Muscle layer of duodenum (tissue), 2 donors: ENCODE results near the gene RBM44.
"Not testable (repeated sequence)": the region's sequence is repeated elsewhere in the genome, so short reads cannot be mapped to it uniquely, and the experiment has no call there.

Experiments used
- H3K27ac ChIP-seq: one replicate; pipeline ENCODE4 v1.7.0; 2013; ENCODE audit warnings: mild to moderate bottlenecking, low read length
- H3K27me3 ChIP-seq: one replicate; pipeline ENCODE4 v1.7.0; 2013; ENCODE audit warnings: low read depth, mild to moderate bottlenecking, control low read depth, low read length
- H3K36me3 ChIP-seq, 2 donors: one replicate each; pipeline ENCODE4 v1.7.0; 2013; ENCODE audit warnings: low read length in 2 of 2, control low read depth in 1 of 2, mild to moderate bottlenecking in 1 of 2; ENCODE audit not compliant: insufficient read depth in 2 of 2, control insufficient read depth in 1 of 2
- H3K4me1 ChIP-seq, 2 donors: one replicate each; pipeline ENCODE4 v1.7.0; 2013; ENCODE audit warnings: low read length in 2 of 2, mild to moderate bottlenecking in 2 of 2, control low read depth in 1 of 2, moderate library complexity in 1 of 2; ENCODE audit not compliant: insufficient read depth in 2 of 2, control insufficient read depth in 1 of 2
- H3K4me3 ChIP-seq, 2 donors: one replicate each; pipeline ENCODE4 v1.7.0; 2013; ENCODE audit warnings: low read length in 2 of 2, low read depth in 1 of 2, mild to moderate bottlenecking in 1 of 2
- H3K9me3 ChIP-seq, 2 donors: one replicate each; pipeline ENCODE4 v1.7.0; 2013; ENCODE audit warnings: low read length in 2 of 2, control low read depth in 1 of 2, mild to moderate bottlenecking in 1 of 2; ENCODE audit not compliant: control insufficient read depth in 1 of 2
- donor health status: healthy.

The RBM44 gene

GRCh38 chr2:237760506-237761502, 37.8 kb upstream of the RBM44 start:
- peaks cover 55 to 68% of the 10 kb centered on the region in 2 donors for H3K36me3 ChIP-seq
- peaks cover 0 to 1% of the 10 kb centered on the region in 2 donors for H3K4me1 ChIP-seq
- H3K4me3 ChIP-seq, result no peak overlapping the region
- H3K27ac ChIP-seq, result no peak overlapping the region
- no peaks in the 10 kb centered on the region for H3K27me3 ChIP-seq
- H3K9me3 ChIP-seq, result no peaks in the 10 kb centered on the region

DNA sequence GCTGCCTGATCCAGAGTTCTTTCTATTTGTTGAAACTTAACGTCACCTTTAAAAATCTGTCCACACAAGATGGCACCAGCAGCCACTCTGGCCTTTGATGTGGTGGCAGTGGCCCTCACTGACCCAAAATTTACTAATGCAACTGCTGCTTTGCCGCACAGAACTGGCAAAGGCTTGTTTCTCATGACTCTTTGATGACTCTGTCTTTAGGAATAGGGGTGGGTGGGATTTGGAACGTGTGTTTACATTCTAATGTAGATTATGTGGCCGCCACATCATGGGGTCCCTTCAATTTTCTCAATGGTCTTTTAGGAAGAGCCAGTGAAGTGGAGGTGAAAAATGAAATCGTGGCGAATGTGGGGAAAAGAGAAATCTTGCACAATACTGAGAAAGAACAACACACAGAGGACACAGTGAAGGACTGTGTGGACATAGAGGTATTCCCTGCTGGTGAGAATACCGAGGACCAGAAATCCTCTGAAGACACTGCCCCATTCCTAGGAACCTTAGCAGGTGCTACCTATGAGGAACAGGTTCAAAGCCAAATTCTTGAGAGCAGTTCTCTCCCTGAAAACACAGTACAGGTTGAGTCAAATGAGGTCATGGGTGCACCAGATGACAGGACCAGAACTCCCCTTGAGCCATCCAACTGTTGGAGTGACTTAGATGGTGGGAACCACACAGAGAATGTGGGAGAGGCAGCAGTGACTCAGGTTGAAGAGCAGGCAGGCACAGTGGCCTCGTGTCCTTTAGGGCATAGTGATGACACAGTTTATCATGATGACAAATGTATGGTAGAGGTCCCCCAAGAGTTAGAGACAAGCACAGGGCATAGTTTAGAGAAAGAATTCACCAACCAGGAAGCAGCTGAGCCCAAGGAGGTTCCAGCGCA, 36.0 kb upstream of the RBM44 start:
- H3K27ac ChIP-seq, H3K4me3 ChIP-seq, H3K27me3 ChIP-seq, H3K4me1 ChIP-seq, H3K9me3 ChIP-seq: not testable (repeated sequence)
- peaks cover 50 to 57% of the 10 kb centered on the region in 2 donors for H3K36me3 ChIP-seq

DNA sequence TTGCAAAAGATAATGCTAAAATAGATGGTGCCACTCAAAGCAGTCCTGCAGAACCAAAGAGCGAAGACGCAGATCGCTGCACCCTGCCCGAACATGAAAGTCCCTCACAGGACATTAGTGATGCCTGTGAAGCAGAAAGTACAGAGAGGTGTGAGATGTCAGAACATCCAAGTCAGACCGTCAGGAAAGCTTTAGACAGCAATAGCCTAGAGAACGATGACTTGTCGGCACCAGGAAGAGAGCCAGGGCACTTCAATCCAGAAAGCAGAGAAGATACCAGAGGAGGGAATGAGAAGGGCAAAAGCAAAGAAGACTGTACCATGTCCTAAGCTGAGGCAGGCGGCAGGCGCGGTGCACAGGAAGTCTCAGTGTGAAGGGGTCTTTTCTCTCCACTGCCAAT, 34.8 kb upstream of the RBM44 start:
- H3K27me3 ChIP-seq, result no peaks in the 10 kb centered on the region

GRCh38 chr2:237765122-237765521, 33.5 kb upstream of the RBM44 start:
- not testable (repeated sequence) for H3K4me3 ChIP-seq, H3K27me3 ChIP-seq, H3K9me3 ChIP-seq, H3K27ac ChIP-seq, H3K4me1 ChIP-seq
- peaks cover 44 to 47% of the 10 kb centered on the region in 2 donors for H3K36me3 ChIP-seq

More for the DNA sequence above, 34.8 kb upstream of the RBM44 start:
- no peaks in the 10 kb centered on the region for H3K9me3 ChIP-seq
- peaks cover 46 to 47% of the 10 kb centered on the region in 2 donors for H3K36me3 ChIP-seq
- peaks cover 0 to 3% of the 10 kb centered on the region in 2 donors for H3K4me1 ChIP-seq
- no peak overlapping the region for H3K27ac ChIP-seq
- H3K4me3 ChIP-seq, result no peak overlapping the region

DNA sequence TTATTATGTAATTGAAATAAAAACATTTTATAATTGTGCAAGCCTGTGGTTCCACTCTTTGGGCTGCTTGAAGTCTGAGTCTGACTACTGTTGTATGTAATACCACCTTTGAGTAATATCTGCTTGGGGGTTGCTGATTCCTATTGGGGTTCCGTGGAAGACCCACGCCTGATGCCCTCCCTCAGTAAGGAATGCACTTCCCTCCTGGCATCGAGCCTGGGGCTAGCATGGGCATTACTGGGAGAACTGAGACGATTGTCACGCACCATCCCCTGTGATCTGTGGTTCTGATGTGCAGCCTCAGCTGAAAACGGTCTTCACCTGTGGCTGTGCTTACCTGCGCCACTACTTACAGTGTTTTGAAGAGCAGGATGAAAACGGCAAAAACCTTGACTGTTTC, 32.7 kb upstream of the RBM44 start:
- Histone ChIP-seq H3K36me3 (peaks cover 40 to 48% of the 10 kb centered on the region in 2 donors), H3K4me1 (peaks cover 0 to 3% of the 10 kb centered on the region in 2 donors), H3K27me3 (no peaks in the 10 kb centered on the region), H3K4me3 (no peak overlapping the region), H3K27ac (no peak overlapping the region), H3K9me3 (no peaks in the 10 kb centered on the region)

DNA sequence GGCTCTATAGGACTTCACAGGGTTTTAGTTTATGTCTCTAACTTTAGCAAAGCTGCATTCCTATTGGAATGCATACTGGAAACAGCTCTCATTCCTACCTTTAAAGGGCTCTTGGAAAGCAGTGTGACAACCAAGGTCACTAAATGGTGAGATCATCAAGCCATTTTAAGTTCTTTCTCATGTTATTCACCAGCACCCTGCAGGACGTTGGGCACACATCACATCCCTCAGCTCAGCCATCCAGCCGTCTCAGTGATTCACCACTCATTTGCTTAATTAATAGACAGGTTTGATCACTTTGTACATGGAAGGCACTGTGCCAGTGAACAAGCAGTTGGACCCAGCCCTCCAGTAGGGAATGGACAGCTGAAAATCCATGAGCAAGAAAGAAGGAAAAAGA, 32.2 kb upstream of the RBM44 start:
- Histone ChIP-seq H3K4me3 (no peak overlapping the region), H3K27ac (no peak overlapping the region), H3K9me3 (no peaks in the 10 kb centered on the region), H3K4me1 (peaks cover 0 to 3% of the 10 kb centered on the region in 2 donors), H3K36me3 (peaks cover 39 to 48% of the 10 kb centered on the region in 2 donors), H3K27me3 (no peaks in the 10 kb centered on the region)

DNA sequence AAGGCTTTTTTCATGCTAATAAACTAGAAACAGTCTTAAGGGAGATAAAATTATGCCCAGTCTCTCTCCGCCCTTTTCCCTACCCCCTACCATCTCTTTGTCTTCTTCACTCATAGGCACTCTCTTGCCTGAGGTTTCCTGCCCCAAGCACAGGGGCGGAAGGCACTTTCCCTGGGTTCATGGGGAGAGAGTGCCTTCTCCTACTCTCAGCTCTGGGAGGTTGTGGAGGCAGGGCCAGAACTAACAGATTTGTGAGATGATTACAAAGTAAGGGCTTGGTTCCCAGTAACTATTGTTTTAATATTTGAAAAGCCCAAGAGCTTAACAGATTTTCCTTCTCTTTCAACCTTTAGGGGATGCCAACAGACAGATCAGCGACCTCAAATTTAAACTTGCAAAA, 26.1 kb upstream of the RBM44 start:
- Histone ChIP-seq H3K4me1 (no peaks in the 10 kb centered on the region), H3K36me3 (peaks cover 32 to 44% of the 10 kb centered on the region in 2 donors), H3K27ac (no peak overlapping the region)

GRCh38 chr2:237773826-237774225, 24.8 kb upstream of the RBM44 start:
- H3K4me1 ChIP-seq, result no peaks in the 10 kb centered on the region
- no peaks in the 10 kb centered on the region for H3K9me3 ChIP-seq
- no peak overlapping the region for H3K27ac ChIP-seq
- H3K36me3 ChIP-seq, result peaks cover 35 to 49% of the 10 kb centered on the region in 2 donors
- no peaks in the 10 kb centered on the region for H3K27me3 ChIP-seq
- no peak overlapping the region for H3K4me3 ChIP-seq

More for the DNA sequence above, 26.1 kb upstream of the RBM44 start:
- Histone ChIP-seq H3K27me3 (no peaks in the 10 kb centered on the region), H3K9me3 (no peaks in the 10 kb centered on the region), H3K4me3 (no peak overlapping the region)

DNA sequence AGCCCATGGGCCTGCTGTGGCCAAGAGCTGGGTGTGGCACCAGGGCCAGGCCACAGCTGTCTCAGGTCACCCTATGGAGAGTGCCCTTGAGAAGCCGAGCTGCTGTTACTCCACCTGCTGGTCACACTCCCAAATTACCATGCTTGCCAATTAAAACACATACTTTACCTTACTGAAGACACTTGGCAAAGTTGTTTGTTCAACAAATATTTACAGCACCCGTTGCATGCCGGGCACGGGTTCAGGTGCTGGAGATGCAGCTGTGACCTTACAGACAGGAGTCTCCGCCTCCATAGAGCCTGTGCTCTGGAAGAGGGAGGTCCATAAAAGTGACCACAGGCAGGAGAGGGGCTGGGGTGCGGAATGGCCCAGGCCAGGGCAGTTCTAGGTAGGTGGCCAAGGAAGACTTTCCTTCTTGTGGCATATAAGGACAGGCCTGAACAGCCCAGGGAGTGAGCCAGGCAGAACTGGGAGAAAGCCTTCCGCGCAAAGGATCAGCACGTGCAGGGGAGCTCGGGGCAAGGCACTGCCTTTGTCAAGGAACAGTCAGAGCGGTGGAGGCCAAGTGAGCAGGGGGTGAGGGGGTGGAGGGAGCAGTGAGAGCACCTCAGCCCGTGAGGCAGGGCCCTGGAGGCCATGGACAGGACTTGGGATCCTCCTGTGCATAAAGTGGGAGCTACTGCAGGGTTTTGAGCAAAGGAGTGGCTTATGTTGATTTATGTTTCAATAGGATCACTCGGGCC, 23.6 kb upstream of the RBM44 start:
- Histone ChIP-seq H3K4me1 (no peaks in the 10 kb centered on the region), H3K4me3 (no peak overlapping the region), H3K27ac (no peak overlapping the region), H3K36me3 (peaks cover 44 to 49% of the 10 kb centered on the region in 2 donors), H3K27me3 (no peaks in the 10 kb centered on the region), H3K9me3 (no peaks in the 10 kb centered on the region)

DNA sequence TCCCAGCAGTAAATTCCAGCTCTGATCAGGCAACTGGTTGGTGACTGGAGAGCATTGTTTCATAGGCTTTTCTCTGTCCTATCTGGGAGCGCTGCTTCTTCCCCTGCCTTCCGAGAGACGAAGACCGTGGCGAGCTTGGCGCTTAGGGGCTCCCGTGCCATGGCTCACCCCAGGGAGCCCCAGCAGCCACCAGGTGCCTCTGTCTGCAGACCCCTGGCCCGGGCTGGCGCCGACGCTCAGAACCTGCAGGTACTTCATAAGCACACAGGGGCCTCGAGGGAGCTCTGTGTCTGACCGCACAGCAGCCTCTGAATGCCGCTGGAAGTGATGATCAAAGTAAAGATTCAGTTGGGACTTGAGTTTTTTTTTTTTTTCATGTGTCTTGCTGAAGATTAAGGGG, 19.1 kb upstream of the RBM44 start:
- Histone ChIP-seq H3K4me3 (no peak overlapping the region), H3K27ac (no peak overlapping the region), H3K36me3 (peaks cover 43 to 53% of the 10 kb centered on the region in 2 donors), H3K9me3 (no peaks in the 10 kb centered on the region), H3K4me1 (no peaks in the 10 kb centered on the region), H3K27me3 (no peaks in the 10 kb centered on the region)
